A673 (cell line): ENCODE results near the gene PLPP1.

Experiments used
- EZH2 ChIP-seq: fragments of 200-600 bp; sonication (generic); IDR thresholded peaks from 2 replicates; pipeline ENCODE4 v1.6.1; 2017; ENCODE audit warnings: borderline replicate concordance, low read depth, mild to moderate bottlenecking, mixed read lengths, antibody characterized with exemption, low read length; ENCODE audit not compliant: poor library complexity, severe bottlenecking
- TF ChIP-seq, protein P1 (sequence below): fragments of 300-800, 200-600 bp; sonication (generic); conservative IDR thresholded peaks from 2 replicates; pipeline ENCODE4 v1.5.1; 2017; ENCODE audit warnings: low read depth, mild to moderate bottlenecking, antibody characterized with exemption, low read length, moderate library complexity, mixed read lengths

DNA sequence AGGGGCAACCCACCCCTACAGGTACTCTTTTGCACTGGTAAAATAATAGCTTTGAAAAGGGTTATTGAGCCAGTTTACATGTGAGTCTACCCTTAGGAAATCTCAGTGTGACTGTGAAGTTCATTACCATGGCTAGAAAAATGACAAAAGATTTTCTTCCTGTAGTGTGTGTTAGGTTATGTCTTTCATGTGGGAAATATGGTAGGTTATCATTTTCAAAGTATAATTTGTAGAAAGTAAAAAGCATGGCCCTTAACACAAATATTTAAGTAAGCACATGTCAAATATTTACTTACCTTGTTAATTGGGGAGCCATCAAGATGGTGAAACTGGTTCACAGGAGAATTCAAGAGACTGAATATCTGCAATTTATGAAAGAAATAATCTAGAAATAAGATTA lies 37.3 kb upstream of the PLPP1 start:
- TF ChIP-seq, protein P1, sequence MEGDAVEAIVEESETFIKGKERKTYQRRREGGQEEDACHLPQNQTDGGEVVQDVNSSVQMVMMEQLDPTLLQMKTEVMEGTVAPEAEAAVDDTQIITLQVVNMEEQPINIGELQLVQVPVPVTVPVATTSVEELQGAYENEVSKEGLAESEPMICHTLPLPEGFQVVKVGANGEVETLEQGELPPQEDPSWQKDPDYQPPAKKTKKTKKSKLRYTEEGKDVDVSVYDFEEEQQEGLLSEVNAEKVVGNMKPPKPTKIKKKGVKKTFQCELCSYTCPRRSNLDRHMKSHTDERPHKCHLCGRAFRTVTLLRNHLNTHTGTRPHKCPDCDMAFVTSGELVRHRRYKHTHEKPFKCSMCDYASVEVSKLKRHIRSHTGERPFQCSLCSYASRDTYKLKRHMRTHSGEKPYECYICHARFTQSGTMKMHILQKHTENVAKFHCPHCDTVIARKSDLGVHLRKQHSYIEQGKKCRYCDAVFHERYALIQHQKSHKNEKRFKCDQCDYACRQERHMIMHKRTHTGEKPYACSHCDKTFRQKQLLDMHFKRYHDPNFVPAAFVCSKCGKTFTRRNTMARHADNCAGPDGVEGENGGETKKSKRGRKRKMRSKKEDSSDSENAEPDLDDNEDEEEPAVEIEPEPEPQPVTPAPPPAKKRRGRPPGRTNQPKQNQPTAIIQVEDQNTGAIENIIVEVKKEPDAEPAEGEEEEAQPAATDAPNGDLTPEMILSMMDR = no peak
- no peak for TF ChIP-seq EZH2
